ENCODE measurements around the gene PTTG1IP.
"Not testable (repeated sequence)": the region's sequence is repeated elsewhere in the genome, so short reads cannot be mapped to it uniquely, and the experiment has no call there.

PTTG1IP gene

GRCh38 chr21:44883250-44883649, 9.8 kb upstream of the PTTG1IP start:
- no peak for DNase-seq (ENCODE audit: low read depth, low spot score)
- TF ChIP-seq EZH2 (IDR thresholded peaks at IDR 0.05), result no peak
- no peak for TF ChIP-seq FOXP2 (optimal IDR thresholded peaks at IDR 0.05; ENCODE audit: control extremely low read depth, extremely low read length, insufficient read depth)
- no peak for TF ChIP-seq POLR2AphosphoS5 (IDR thresholded peaks at IDR 0.05; ENCODE audit: borderline replicate concordance, low read depth, low read length)
- Histone ChIP-seq H3K9ac (ENCODE audit: insufficient read length) (no peak overlapping the region), H3K9me3 (ENCODE audit: low read depth, low read length) (no peaks in the 10 kb centered on the region), H3K27ac (no peak overlapping the region), H3K4me3 (no peak overlapping the region), H3K36me3 (ENCODE audit: insufficient read depth, low read length) (no peaks in the 10 kb centered on the region)

GRCh38 chr21:44881198-44881872, 7.8 kb upstream of the PTTG1IP start:
- Histone ChIP-seq H3K4me3 (no peak overlapping the region), H3K9ac (ENCODE audit: insufficient read length) (no peak overlapping the region), H3K27ac (peak overlapping the region; percentile 42; the same call in 1 of the 2 replicates), H3K9me3 (ENCODE audit: low read depth, low read length) (no peaks in the 10 kb centered on the region), H3K36me3 (ENCODE audit: insufficient read depth, low read length) (no peaks in the 10 kb centered on the region)
- TF ChIP-seq EZH2 (IDR thresholded peaks at IDR 0.05) (no peak), POLR2AphosphoS5 (IDR thresholded peaks at IDR 0.05; ENCODE audit: borderline replicate concordance, low read depth, low read length) (no peak), FOXP2 (optimal IDR thresholded peaks at IDR 0.05; ENCODE audit: control extremely low read depth, extremely low read length, insufficient read depth) (no peak)
- no peak for DNase-seq (ENCODE audit: low read depth, low spot score)

GRCh38 chr21:44880405-44881197, 7.1 kb upstream of the PTTG1IP start:
- no peaks in the 10 kb centered on the region for H3K36me3 ChIP-seq (ENCODE audit: insufficient read depth, low read length)
- H3K27ac ChIP-seq, result peak overlapping the region; percentile 70; the same call in 1 of the 2 replicates
- no peak overlapping the region for H3K9ac ChIP-seq (ENCODE audit: insufficient read length)
- DNase-seq (ENCODE audit: low read depth, low spot score), result peak; percentile 34
- TF ChIP-seq EZH2 (IDR thresholded peaks at IDR 0.05), result no peak
- no peak for TF ChIP-seq POLR2AphosphoS5 (IDR thresholded peaks at IDR 0.05; ENCODE audit: borderline replicate concordance, low read depth, low read length)
- no peak for TF ChIP-seq FOXP2 (optimal IDR thresholded peaks at IDR 0.05; ENCODE audit: control extremely low read depth, extremely low read length, insufficient read depth)
- no peaks in the 10 kb centered on the region for H3K9me3 ChIP-seq (ENCODE audit: low read depth, low read length)
- H3K4me3 ChIP-seq, result peak overlapping the region; percentile 9; the same call in 1 of the 2 replicates

GRCh38 chr21:44879238-44879637, 5.7 kb upstream of the PTTG1IP start:
- H3K9ac ChIP-seq (ENCODE audit: insufficient read length); DNase-seq (ENCODE audit: low read depth, low spot score); H3K27ac ChIP-seq: not testable (repeated sequence)

GRCh38 chr21:44878053-44878982, 4.8 kb upstream of the PTTG1IP start:
- no peak for DNase-seq (ENCODE audit: low read depth, low spot score)
- Histone ChIP-seq H3K36me3 (ENCODE audit: insufficient read depth, low read length) (no peaks in the 10 kb centered on the region), H3K4me3 (no peak overlapping the region), H3K9ac (ENCODE audit: insufficient read length) (no peak overlapping the region), H3K9me3 (ENCODE audit: low read depth, low read length) (no peaks in the 10 kb centered on the region), H3K27ac (no peak overlapping the region)
- TF ChIP-seq FOXP2 (optimal IDR thresholded peaks at IDR 0.05; ENCODE audit: control extremely low read depth, extremely low read length, insufficient read depth), result no peak
- no peak for TF ChIP-seq EZH2 (IDR thresholded peaks at IDR 0.05)
- no peak for TF ChIP-seq POLR2AphosphoS5 (IDR thresholded peaks at IDR 0.05; ENCODE audit: borderline replicate concordance, low read depth, low read length)

More at GRCh38 chr21:44879238-44879637, 5.7 kb upstream of the PTTG1IP start:
- not testable (repeated sequence) for H3K4me3 ChIP-seq; H3K36me3 ChIP-seq (ENCODE audit: insufficient read depth, low read length); H3K9me3 ChIP-seq (ENCODE audit: low read depth, low read length)

GRCh38 chr21:44876849-44877575, 3.5 kb upstream of the PTTG1IP start:
- DNase-seq (ENCODE audit: low read depth, low spot score), result no peak
- Histone ChIP-seq H3K9ac (ENCODE audit: insufficient read length) (no peak overlapping the region), H3K36me3 (ENCODE audit: insufficient read depth, low read length) (no peaks in the 10 kb centered on the region), H3K4me3 (no peak overlapping the region), H3K9me3 (ENCODE audit: low read depth, low read length) (no peaks in the 10 kb centered on the region), H3K27ac (0 out of 2 replicates have a peak overlapping the region, but pooled peaks have one; percentile 4)
- TF ChIP-seq FOXP2 (optimal IDR thresholded peaks at IDR 0.05; ENCODE audit: control extremely low read depth, extremely low read length, insufficient read depth), result no peak
- no peak for TF ChIP-seq POLR2AphosphoS5 (IDR thresholded peaks at IDR 0.05; ENCODE audit: borderline replicate concordance, low read depth, low read length)
- TF ChIP-seq EZH2 (IDR thresholded peaks at IDR 0.05), result no peak

- TF ChIP-seq FOXP2 (optimal IDR thresholded peaks at IDR 0.05; ENCODE audit: control extremely low read depth, extremely low read length, insufficient read depth) (no peak), POLR2AphosphoS5 (IDR thresholded peaks at IDR 0.05; ENCODE audit: borderline replicate concordance, low read depth, low read length) (no peak), EZH2 (IDR thresholded peaks at IDR 0.05) (no peak)
- Histone ChIP-seq H3K4me3 (no peak overlapping the region), H3K36me3 (ENCODE audit: insufficient read depth, low read length) (no peaks in the 10 kb centered on the region), H3K27ac (peak overlapping the region; percentile 48; the same call in 1 of the 2 replicates), H3K9me3 (ENCODE audit: low read depth, low read length) (no peaks in the 10 kb centered on the region), H3K9ac (ENCODE audit: insufficient read length) (no peak overlapping the region)
- DNase-seq (ENCODE audit: low read depth, low spot score), result no peak
These were observed 1.8 kb upstream of the PTTG1IP start for GRCh38 chr21:44875316-44875700.
